Activated CD8-positive, alpha-beta T cell treated with anti-CD3 and anti-CD28 coated beads for 36 hours (primary cell): ENCODE results near the gene RBMS3. TPM values are rescaled to one million over a fixed set of nuclear protein-coding genes. Genes with fewer than 3 reads are reported as not detected.

ENCODE experiments used
- ATAC-seq: fragments of 200-7000 bp; cut with Tn5 transposase; one replicate; pipeline ENCODE4 v1.10.0; 2021; ENCODE audit warnings: mild to moderate bottlenecking, moderate library complexity
- CTCF ChIA-PET: fragments of 350-600 bp; sonication (Branson Sonifier 250); formaldehyde crosslinking; loops from one replicate; lab custom pipeline; 2021; ENCODE audit warnings: antibody characterized with exemption; lab: Charles Lee
- POLR2A ChIA-PET: fragments of 350-600 bp; sonication (Branson Sonifier 250); formaldehyde crosslinking; loops from one replicate; lab custom pipeline; 2021; ENCODE audit warnings: antibody characterized with exemption; lab: Charles Lee
- DNase-seq: peaks from one replicate; pipeline ENCODE4 v3.0.0-alpha.2; 2020
- H3K27ac Mint-ChIP-seq: one replicate; pipeline ENCODE4 v1.8.0; 2021; ENCODE audit warnings: mild to moderate bottlenecking, mixed read lengths
- H3K27me3 Mint-ChIP-seq: one replicate; pipeline ENCODE4 v1.8.0; 2021; ENCODE audit warnings: mixed read lengths
- H3K36me3 Mint-ChIP-seq: one replicate; pipeline ENCODE4 v1.8.0; 2021; ENCODE audit warnings: low read depth, mixed read lengths
- H3K4me1 Mint-ChIP-seq: one replicate; pipeline ENCODE4 v1.8.0; 2021; ENCODE audit warnings: low read depth, mixed read lengths
- H3K4me3 Mint-ChIP-seq: one replicate; pipeline ENCODE4 v1.8.0; 2021; ENCODE audit warnings: mild to moderate bottlenecking, moderate library complexity, mixed read lengths
- H3K9me3 Mint-ChIP-seq: one replicate; pipeline ENCODE4 v1.8.0; 2021; ENCODE audit warnings: mixed read lengths
- CTCF ChIP-seq: fragments of 200-600 bp; IDR thresholded peaks from one replicate; pipeline ENCODE4 v1.8.0; 2022; ENCODE audit warnings: antibody characterized with exemption, mild to moderate bottlenecking
- intact Hi-C: fragments of 100-400 bp; cut with micrococcal nuclease; formaldehyde crosslinking; loops from one replicate; pipeline ENCODE4 v1.10.0; 2022
- total RNA-seq, 2 experiments: library from RNA; stranded (reverse); gene quantifications; one replicate each; pipeline ENCODE4 v1.2.3, GENCODE V29; 2021

RBMS3 gene
- total RNA-seq, 2 experiments from 2014 or later, result 2.3 to 2.8 TPM

GRCh38 chr3:29373131-29373680, 92.3 kb downstream of the RBMS3 start:
- POLR2A ChIA-PET, result no interaction called here
- no peak for TF ChIP-seq CTCF
- peaks cover 1% of the 10 kb centered on the region for H3K9me3 Mint-ChIP-seq
- DNase-seq, result no peak
- H3K4me3 Mint-ChIP-seq, result no peak overlapping the region
- H3K4me1 Mint-ChIP-seq, result no peaks in the 10 kb centered on the region
- no peak for ATAC-seq
- intact Hi-C loops, result no loop called here
- CTCF ChIA-PET, result no interaction called here
- no peaks in the 10 kb centered on the region for H3K27me3 Mint-ChIP-seq
- H3K27ac Mint-ChIP-seq, result no peak overlapping the region
- no peaks in the 10 kb centered on the region for H3K36me3 Mint-ChIP-seq

- Mint-ChIP-seq H3K4me1 (no peaks in the 10 kb centered on the region), H3K27ac (no peak overlapping the region), H3K36me3 (no peaks in the 10 kb centered on the region), H3K9me3 (peaks cover 1% of the 10 kb centered on the region), H3K27me3 (no peaks in the 10 kb centered on the region), H3K4me3 (no peak overlapping the region)
- intact Hi-C loops, result no loop called here
- no peak for ATAC-seq
- ChIA-PET POLR2A (no interaction called here), CTCF (no interaction called here)
- DNase-seq, result no peak
- no peak for TF ChIP-seq CTCF
Measured at GRCh38 chr3:29374226-29374625, 93.4 kb downstream of the RBMS3 start.

GRCh38 chr3:29379097-29379496, 98.2 kb downstream of the RBMS3 start:
- ChIA-PET POLR2A (no interaction called here), CTCF (no interaction called here)
- Mint-ChIP-seq H3K4me3 (no peak overlapping the region), H3K27ac (no peak overlapping the region), H3K36me3 (no peaks in the 10 kb centered on the region), H3K27me3 (no peaks in the 10 kb centered on the region), H3K4me1 (no peaks in the 10 kb centered on the region), H3K9me3 (peaks cover 3% of the 10 kb centered on the region)
- DNase-seq (no peak), ATAC-seq (no peak)
- no peak for TF ChIP-seq CTCF
- intact Hi-C loops, result no loop called here

- Mint-ChIP-seq H3K9me3 (peaks cover 1% of the 10 kb centered on the region), H3K4me3 (no peak overlapping the region), H3K4me1 (peaks cover 1% of the 10 kb centered on the region), H3K27ac (no peak overlapping the region), H3K27me3 (no peaks in the 10 kb centered on the region), H3K36me3 (no peaks in the 10 kb centered on the region)
- intact Hi-C loops, result no loop called here
- CTCF ChIA-PET, result no interaction called here
- ATAC-seq (no peak), DNase-seq (no peak)
- POLR2A ChIA-PET, result no interaction called here
- TF ChIP-seq CTCF, result no peak
Measured at GRCh38 chr3:29381595-29381994, 100.7 kb downstream of the RBMS3 start.

- Mint-ChIP-seq H3K36me3 (no peaks in the 10 kb centered on the region), H3K9me3 (peaks cover 1% of the 10 kb centered on the region), H3K4me1 (peaks cover 4% of the 10 kb centered on the region), H3K27ac (no peak overlapping the region), H3K4me3 (no peak overlapping the region), H3K27me3 (no peaks in the 10 kb centered on the region)
- ChIA-PET CTCF (no interaction called here), POLR2A (no interaction called here)
- no peak for ATAC-seq
- TF ChIP-seq CTCF, result no peak
- no peak for DNase-seq
- intact Hi-C loops, result no loop called here
Measured at GRCh38 chr3:29382409-29382808, 101.5 kb downstream of the RBMS3 start.
